Upper lobe of right lung (tissue), 1 donor: ENCODE measurements around the gene DPYD. TPM values are rescaled to one million over a fixed set of nuclear protein-coding genes. Genes with fewer than 3 reads are reported as not detected.

Source experiments
- ATAC-seq: fragments of 200-7000 bp; cut with Tn5 transposase; one replicate; pipeline ENCODE4 v1.9.1; 2020; ENCODE audit warnings: mild to moderate bottlenecking, moderate library complexity
- DNase-seq: peaks from one replicate; pipeline ENCODE4 v3.0.0-alpha.2; 2020
- H3K27ac ChIP-seq: fragments of 200-600 bp; one replicate; pipeline ENCODE4 v1.8.0; 2022
- H3K27me3 ChIP-seq: fragments of 200-600 bp; one replicate; pipeline ENCODE4 v1.8.0; 2022; ENCODE audit warnings: mild to moderate bottlenecking
- H3K36me3 ChIP-seq: fragments of 200-600 bp; one replicate; pipeline ENCODE4 v1.8.0; 2022
- H3K4me1 ChIP-seq: fragments of 200-600 bp; one replicate; pipeline ENCODE4 v1.8.0; 2022
- H3K4me3 ChIP-seq: fragments of 200-600 bp; one replicate; pipeline ENCODE4 v1.8.0; 2022; ENCODE audit warnings: mild to moderate bottlenecking
- H3K9me3 ChIP-seq: fragments of 200-600 bp; one replicate; pipeline ENCODE4 v1.8.0; 2022
- intact Hi-C: fragments of 100-400 bp; cut with DNase I; formaldehyde crosslinking; loops from one replicate; pipeline ENCODE4 v1.11.0; 2022
- total RNA-seq: library from RNA; stranded (reverse); fragmentation: NEBNext Ultra II Directional; extraction: Animal tissue kit (Norgen Biotek cat#: 25700); gene quantifications from one replicate; pipeline ENCODE4 v1.2.1, GENCODE V29; 2021
- TF ChIP-seq, protein P1 (sequence below): fragments of 200-600 bp; IDR thresholded peaks from one replicate; pipeline ENCODE4 v1.8.0; 2022; ENCODE audit warnings: antibody characterized with exemption
- donor health status: DM: no; HTN: yes; CAD: no; lungs with severe emphysema.

Gene DPYD
- total RNA-seq, 1 donor from 2014 or later = 82.7 TPM

DNA sequence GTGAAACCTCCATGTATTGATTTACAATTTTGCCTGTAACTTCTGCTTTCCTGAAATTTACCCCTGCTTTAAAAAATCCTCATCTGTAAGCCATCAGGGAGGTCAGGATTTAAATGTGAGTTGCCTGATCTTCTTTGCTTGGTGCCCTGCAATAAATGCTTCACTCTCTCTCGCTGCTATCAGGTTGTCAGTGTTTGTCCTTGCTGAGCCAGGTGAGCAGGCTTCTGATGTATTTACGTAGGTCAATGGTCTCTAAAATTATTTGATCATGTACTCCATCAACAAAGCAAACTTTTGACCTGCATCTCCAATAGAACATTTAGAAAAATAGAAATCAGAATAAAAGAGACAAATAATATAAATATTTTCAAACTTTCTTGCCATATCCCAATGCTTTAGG lies 453.4 kb downstream of the DPYD start:
- H3K4me3 ChIP-seq = no peak overlapping the region

DNA sequence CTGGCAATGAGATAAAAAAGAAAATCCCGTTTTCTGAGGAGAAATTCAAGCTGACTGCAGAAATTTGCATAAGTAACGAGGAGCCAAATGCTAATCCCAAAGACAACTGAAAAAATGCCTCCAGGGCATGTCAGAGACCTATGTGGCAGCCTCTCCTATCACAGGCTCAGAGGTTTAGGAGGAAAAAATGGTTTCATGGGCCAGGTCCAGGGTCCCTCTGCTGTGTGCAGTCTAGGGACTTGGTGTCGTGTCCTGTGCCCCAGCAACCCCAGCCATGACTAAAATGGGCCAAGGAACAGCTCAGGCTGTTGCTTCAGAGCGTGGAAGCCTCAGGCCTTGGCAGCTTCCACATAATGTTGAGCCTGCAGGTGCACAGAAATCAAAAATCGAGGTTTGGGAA lies 456.5 kb downstream of the DPYD start:
- H3K27ac ChIP-seq = no peak overlapping the region
- TF ChIP-seq, protein P1, sequence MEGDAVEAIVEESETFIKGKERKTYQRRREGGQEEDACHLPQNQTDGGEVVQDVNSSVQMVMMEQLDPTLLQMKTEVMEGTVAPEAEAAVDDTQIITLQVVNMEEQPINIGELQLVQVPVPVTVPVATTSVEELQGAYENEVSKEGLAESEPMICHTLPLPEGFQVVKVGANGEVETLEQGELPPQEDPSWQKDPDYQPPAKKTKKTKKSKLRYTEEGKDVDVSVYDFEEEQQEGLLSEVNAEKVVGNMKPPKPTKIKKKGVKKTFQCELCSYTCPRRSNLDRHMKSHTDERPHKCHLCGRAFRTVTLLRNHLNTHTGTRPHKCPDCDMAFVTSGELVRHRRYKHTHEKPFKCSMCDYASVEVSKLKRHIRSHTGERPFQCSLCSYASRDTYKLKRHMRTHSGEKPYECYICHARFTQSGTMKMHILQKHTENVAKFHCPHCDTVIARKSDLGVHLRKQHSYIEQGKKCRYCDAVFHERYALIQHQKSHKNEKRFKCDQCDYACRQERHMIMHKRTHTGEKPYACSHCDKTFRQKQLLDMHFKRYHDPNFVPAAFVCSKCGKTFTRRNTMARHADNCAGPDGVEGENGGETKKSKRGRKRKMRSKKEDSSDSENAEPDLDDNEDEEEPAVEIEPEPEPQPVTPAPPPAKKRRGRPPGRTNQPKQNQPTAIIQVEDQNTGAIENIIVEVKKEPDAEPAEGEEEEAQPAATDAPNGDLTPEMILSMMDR = no peak
- ATAC-seq (no peak), DNase-seq (no peak)
- H3K27me3 ChIP-seq = no peaks in the 10 kb centered on the region
- H3K9me3 ChIP-seq = no peaks in the 10 kb centered on the region
- H3K4me1 ChIP-seq = no peaks in the 10 kb centered on the region
- intact Hi-C loops = no loop called here
- H3K36me3 ChIP-seq = no peaks in the 10 kb centered on the region
- H3K4me3 ChIP-seq = no peak overlapping the region

More for the DNA sequence above, 453.4 kb downstream of the DPYD start:
- DNase-seq = no peak
- H3K9me3 ChIP-seq = no peaks in the 10 kb centered on the region
- H3K36me3 ChIP-seq = no peaks in the 10 kb centered on the region
- ATAC-seq = no peak
- no peaks in the 10 kb centered on the region for H3K27me3 ChIP-seq
- no peak overlapping the region for H3K27ac ChIP-seq
- TF ChIP-seq, protein P1 = no peak
- intact Hi-C loops = no loop called here
- no peaks in the 10 kb centered on the region for H3K4me1 ChIP-seq

DNA sequence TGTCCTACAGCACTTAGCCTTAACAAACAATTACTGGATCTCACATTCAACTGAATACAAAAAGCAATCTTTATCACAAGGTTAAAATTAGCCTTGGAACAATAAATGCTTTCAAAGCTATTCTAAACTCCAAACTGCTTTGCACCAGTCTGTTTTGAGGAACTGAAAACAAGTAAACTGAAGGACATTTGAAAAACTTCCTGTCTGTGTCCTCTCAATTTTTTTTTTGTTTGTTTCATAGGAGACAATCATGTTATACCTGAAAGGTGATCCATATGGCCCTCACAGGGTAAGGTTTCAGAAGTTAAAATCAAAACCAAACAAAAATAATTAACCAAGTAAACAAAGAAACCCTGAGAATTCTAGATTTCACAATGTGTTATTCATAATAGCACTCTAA lies 459.1 kb downstream of the DPYD start:
- Histone ChIP-seq H3K36me3 (no peaks in the 10 kb centered on the region), H3K27ac (no peak overlapping the region), H3K4me1 (no peaks in the 10 kb centered on the region), H3K9me3 (no peaks in the 10 kb centered on the region), H3K27me3 (no peaks in the 10 kb centered on the region), H3K4me3 (no peak overlapping the region)
- TF ChIP-seq, protein P1 = no peak
- DNase-seq = no peak
- intact Hi-C loops = no loop called here
- no peak for ATAC-seq

DNA sequence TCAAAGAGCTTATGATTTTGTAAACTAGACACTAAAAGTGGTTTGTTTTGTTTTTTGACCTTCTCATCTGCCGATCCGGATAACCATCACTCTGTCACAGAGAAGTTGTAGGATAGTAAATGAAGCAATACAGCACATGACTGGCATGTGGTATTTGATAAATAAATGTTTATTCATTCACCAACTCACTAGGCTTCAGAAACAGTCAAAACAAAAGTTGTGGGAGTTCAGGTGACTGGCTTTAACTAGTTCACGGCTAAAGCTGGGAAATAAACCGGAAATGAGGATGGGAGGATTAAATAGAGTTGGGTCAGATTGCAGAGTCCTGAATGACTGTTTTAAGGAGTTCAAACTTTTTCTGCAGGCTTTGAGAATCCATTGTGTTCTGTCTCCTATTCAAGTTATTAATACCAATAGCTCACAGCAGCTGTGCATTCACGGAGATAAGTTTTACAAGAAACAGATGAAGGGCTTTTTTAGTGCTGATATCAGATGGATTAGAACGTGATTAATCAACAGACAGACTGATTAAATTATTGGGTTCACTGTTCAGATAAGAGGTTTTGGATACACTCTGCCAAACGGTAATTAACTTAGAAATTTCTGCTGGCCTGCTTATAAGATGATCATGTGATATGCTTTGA lies 463.3 kb downstream of the DPYD start:
- intact Hi-C loops = no loop called here
- Histone ChIP-seq H3K27ac (no peak overlapping the region), H3K36me3 (no peaks in the 10 kb centered on the region), H3K4me3 (no peak overlapping the region), H3K9me3 (no peaks in the 10 kb centered on the region), H3K27me3 (no peaks in the 10 kb centered on the region), H3K4me1 (no peaks in the 10 kb centered on the region)
- DNase-seq (no peak), ATAC-seq (no peak)
- TF ChIP-seq, protein P1 = no peak

DNA sequence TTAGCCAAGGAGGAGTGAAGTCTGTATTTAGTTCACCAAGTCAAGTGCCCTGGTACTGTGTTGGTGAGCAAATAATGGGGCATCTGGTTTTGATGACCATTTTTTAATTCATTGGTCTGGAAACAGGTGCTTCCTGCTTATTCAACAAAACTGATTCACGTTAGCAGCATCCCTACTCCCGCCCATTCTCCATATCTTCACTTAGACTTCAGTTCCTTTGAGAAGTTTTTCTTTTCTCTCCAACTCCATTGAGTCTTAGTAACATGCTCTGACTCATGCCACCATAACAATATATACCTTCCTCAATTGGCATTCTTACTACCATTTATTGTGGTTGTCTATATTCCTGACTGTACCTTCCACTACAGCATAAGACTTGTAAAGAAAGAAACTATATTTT lies 468.9 kb downstream of the DPYD start:
- Histone ChIP-seq H3K9me3 (no peaks in the 10 kb centered on the region), H3K36me3 (peaks cover 5% of the 10 kb centered on the region), H3K27me3 (no peaks in the 10 kb centered on the region), H3K4me3 (no peak overlapping the region), H3K4me1 (no peaks in the 10 kb centered on the region), H3K27ac (no peak overlapping the region)
- DNase-seq (no peak), ATAC-seq (no peak)
- TF ChIP-seq, protein P1 = no peak
- intact Hi-C loops = no loop called here
